ENCODE results near the gene ORAI1.

ORAI1 gene

DNA sequence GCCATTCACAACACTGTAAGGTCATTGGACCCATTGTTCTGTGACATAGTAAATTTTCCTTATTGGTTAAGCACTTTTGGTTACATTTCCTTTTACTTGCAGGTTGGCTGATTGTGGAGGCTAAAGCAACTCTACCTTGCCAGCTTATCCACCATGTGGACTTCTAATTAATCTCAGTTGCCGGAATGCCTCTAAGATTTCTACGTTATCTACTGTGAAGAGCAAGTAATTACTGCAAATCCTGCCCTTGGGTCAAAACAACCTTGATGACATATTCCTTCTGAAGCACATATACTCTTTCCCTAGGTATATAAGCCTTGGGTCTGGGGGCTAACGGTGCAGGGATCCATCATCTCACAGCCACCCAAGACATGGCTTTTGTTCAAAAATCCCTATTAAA lies 62.6 kb downstream of the ORAI1 start:
- no peaks in the 10 kb centered on the region for H3K27me3 ChIP-seq (replicated peaks in 2 of 5; ENCODE audit: control insufficient read depth in 4 of 5, insufficient read depth in 5 of 5, low read length in 4 of 5)
- no peak overlapping the region for H3K4me3 ChIP-seq (ENCODE audit: control insufficient read depth in 1 of 7, extremely low read depth in 1 of 7, insufficient read depth in 4 of 7, low read depth in 2 of 7, low read length in 6 of 7)
- H3K27ac ChIP-seq (ENCODE audit: insufficient read depth in 1 of 2, low read depth in 1 of 2, low read length in 2 of 2, poor library complexity in 1 of 2, severe bottlenecking in 2 of 2) = no peak overlapping the region
- H3K9me3 ChIP-seq (ENCODE audit: control extremely low read depth in 1 of 5, control insufficient read depth in 4 of 5, insufficient read depth in 2 of 5, low read depth in 1 of 5, low read length in 4 of 5) = no peaks in the 10 kb centered on the region
- peaks cover 0 to 5% (median 2%) of the 10 kb centered on the region in 4 experiments for H3K4me1 ChIP-seq (ENCODE audit: control extremely low read depth in 1 of 4, control insufficient read depth in 4 of 4, insufficient read depth in 4 of 4, low read length in 3 of 4)
- no peaks in the 10 kb centered on the region for H3K36me3 ChIP-seq (ENCODE audit: control insufficient read depth in 4 of 4, insufficient read depth in 4 of 4, low read length in 3 of 4)
- CTCF ChIA-PET = interaction anchor here (1.2 to 3.2 kb wide), 4 partner anchors 9 to 106 kb away, joined by 3 to 14 read pairs (median 8); no protein-coding TSS in a partner anchor
- 100% methylated on average over 2 of the region's 3 CpGs for WGBS (ENCODE audit: insufficient coverage)
- POLR2A ChIA-PET = interaction anchor here (0.7 kb wide), 1 partner anchor 107 kb away, joined by 3 read pairs; no protein-coding TSS in a partner anchor
- DNase-seq = no peak

DNA sequence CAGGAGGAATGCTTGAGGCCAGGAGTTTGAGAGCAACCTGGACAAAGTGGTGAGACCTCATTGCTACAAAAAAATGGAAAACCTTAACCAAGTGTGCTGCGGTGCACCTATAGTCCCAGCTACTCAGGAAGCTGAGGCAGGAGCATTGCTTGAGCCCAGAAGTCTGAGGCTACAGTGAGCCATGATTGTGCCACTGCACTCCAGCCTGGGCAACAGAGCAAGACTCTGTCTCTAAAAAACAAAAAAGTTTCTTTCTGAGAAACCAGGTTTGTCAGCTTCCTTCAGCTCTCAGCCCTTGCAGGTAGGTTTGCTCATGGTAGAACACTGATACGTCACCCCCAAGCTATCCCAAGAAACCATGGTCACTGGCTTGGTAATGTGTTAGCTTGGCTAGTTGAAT lies 63.1 kb downstream of the ORAI1 start:
- Histone ChIP-seq H3K36me3 (ENCODE audit: control insufficient read depth in 4 of 4, insufficient read depth in 4 of 4, low read length in 3 of 4) (no peaks in the 10 kb centered on the region), H3K9me3 (ENCODE audit: control extremely low read depth in 1 of 5, control insufficient read depth in 4 of 5, insufficient read depth in 2 of 5, low read depth in 1 of 5, low read length in 4 of 5) (no peaks in the 10 kb centered on the region), H3K4me3 (ENCODE audit: control insufficient read depth in 1 of 7, extremely low read depth in 1 of 7, insufficient read depth in 4 of 7, low read depth in 2 of 7, low read length in 6 of 7) (no peak overlapping the region), H3K27ac (ENCODE audit: insufficient read depth in 1 of 2, low read depth in 1 of 2, low read length in 2 of 2, poor library complexity in 1 of 2, severe bottlenecking in 2 of 2) (no peak overlapping the region), H3K4me1 (ENCODE audit: control extremely low read depth in 1 of 4, control insufficient read depth in 4 of 4, insufficient read depth in 4 of 4, low read length in 3 of 4) (peaks cover 0 to 5% (median 2%) of the 10 kb centered on the region in 4 experiments), H3K27me3 (replicated peaks in 2 of 5; ENCODE audit: control insufficient read depth in 4 of 5, insufficient read depth in 5 of 5, low read length in 4 of 5) (no peaks in the 10 kb centered on the region)
- ChIA-PET POLR2A (interaction anchor here (0.7 kb wide), 1 partner anchor 108 kb away, joined by 3 read pairs; no protein-coding TSS in a partner anchor), CTCF (interaction anchor here (1.2 to 3.2 kb wide), 5 partner anchors 8 to 106 kb away, joined by 3 to 14 read pairs (median 3); no protein-coding TSS in a partner anchor)
- WGBS (ENCODE audit: insufficient coverage) = 100% methylated on average over 1 of the region's 2 CpGs
- no peak for DNase-seq
